Smooth muscle cell (in vitro differentiated cells): ENCODE results near the gene PRELID1. TPM values are rescaled to one million over a fixed set of nuclear protein-coding genes. Genes with fewer than 3 reads are reported as not detected.
"Not testable (repeated sequence)": the region's sequence is repeated elsewhere in the genome, so short reads cannot be mapped to it uniquely, and the experiment has no call there.

Experiments
- DNase-seq: peaks from one replicate; lab custom pipeline; 2025; ENCODE audit not compliant: unreplicated experiment; lab: John Stamatoyannopoulos, UW
- H2AFZ ChIP-seq: fragments of 200-600 bp; sonication (generic); 2 replicates; pipeline ENCODE4 v1.6.0; 2016; ENCODE audit warnings: antibody characterized with exemption, low read depth, mild to moderate bottlenecking
- H3F3A ChIP-seq: fragments of 200-600 bp; sonication (generic); 2 replicates; pipeline ENCODE4 v1.6.0; 2017; ENCODE audit warnings: antibody characterized with exemption, low read depth
- H3K27ac ChIP-seq: fragments of 200-600 bp; sonication (generic); 2 replicates; pipeline ENCODE4 v1.5.1; 2016; ENCODE audit warnings: low read depth, mild to moderate bottlenecking
- H3K27me3 ChIP-seq: fragments of 200-600 bp; sonication (generic); 2 replicates; pipeline ENCODE4 v1.6.1; 2016; ENCODE audit warnings: low read depth, mild to moderate bottlenecking
- H3K36me3 ChIP-seq: fragments of 200-600 bp; sonication (generic); 2 replicates; pipeline ENCODE4 v1.5.1; 2016; ENCODE audit warnings: low read depth
- H3K4me1 ChIP-seq: fragments of 200-600 bp; sonication (generic); 2 replicates; pipeline ENCODE4 v1.5.1; 2016; ENCODE audit warnings: low read depth
- H3K4me2 ChIP-seq: fragments of 200-600 bp; sonication (generic); 2 replicates; pipeline ENCODE4 v1.6.0; 2016; ENCODE audit warnings: mild to moderate bottlenecking
- H3K4me3 ChIP-seq: fragments of 200-600 bp; sonication (generic); 2 replicates; pipeline ENCODE4 v1.5.1; 2016; ENCODE audit warnings: mild to moderate bottlenecking
- H3K79me2 ChIP-seq: fragments of 200-600 bp; sonication (generic); 2 replicates; pipeline ENCODE4 v1.6.0; 2016; ENCODE audit warnings: low read depth, mild to moderate bottlenecking
- H3K9ac ChIP-seq: fragments of 200-600 bp; sonication (generic); 2 replicates; pipeline ENCODE4 v1.6.0; 2016; ENCODE audit warnings: low read depth
- H3K9me3 ChIP-seq: fragments of 200-600 bp; sonication (generic); replicated peaks from 2 replicates; pipeline ENCODE4 v1.5.1; 2016; ENCODE audit warnings: low read depth
- H4K20me1 ChIP-seq: fragments of 200-600 bp; sonication (generic); 2 replicates; pipeline ENCODE4 v1.6.0; 2016; ENCODE audit warnings: low read depth
- CTCF ChIP-seq: fragments of 200-600 bp; sonication (generic); IDR thresholded peaks from 2 replicates; pipeline ENCODE4 v1.5.1; 2017; ENCODE audit warnings: borderline replicate concordance, mild to moderate bottlenecking, antibody characterized with exemption; ENCODE audit not compliant: insufficient read depth, poor library complexity, severe bottlenecking
- WGBS: methylation state at CpG from one replicate; pipeline ENCODE4 v1.1.7; 2016; ENCODE audit warnings: low lambda C conversion rate; 5-methylcytosine and 5-hydroxymethylcytosine counted together
- polyA plus RNA-seq: library from polyadenylated mRNA; unstranded; fragments of >200 nt; fragmentation: Nextera tagmentation; extraction: Ambion mirVana; gene quantifications from 2 replicates; pipeline ENCODE4 v1.2.1, GENCODE V29; 2016
- total RNA-seq: library from RNA; depleted of rRNA; stranded (reverse); fragments of >200 nt; gene quantifications from 2 replicates; pipeline ENCODE4 v1.2.3, GENCODE V29; 2014

Gene PRELID1
- total and polyA plus RNA-seq, 2 experiments from 2014 or later: 197 to 268 TPM

GRCh38 chr5:177338251-177339106 lies 34.9 kb downstream of the PRELID1 start:
- no peak overlapping the region for H3K4me2 ChIP-seq
- no peak for DNase-seq
- H3F3A ChIP-seq: no peaks in the 10 kb centered on the region
- 95% methylated on average over 21 of the region's 22 CpGs for WGBS
- H3K36me3 ChIP-seq: no peaks in the 10 kb centered on the region
- H3K27me3 ChIP-seq: no peaks in the 10 kb centered on the region
- H3K9ac ChIP-seq: no peak overlapping the region
- no peaks in the 10 kb centered on the region for H3K4me1 ChIP-seq
- H3K4me3 ChIP-seq: no peak overlapping the region
- peaks cover 34% of the 10 kb centered on the region for H3K79me2 ChIP-seq
- H3K27ac ChIP-seq: no peak overlapping the region
- H2AFZ ChIP-seq: no peak overlapping the region
- H4K20me1 ChIP-seq: peaks cover 48% of the 10 kb centered on the region
- no peaks in the 10 kb centered on the region for H3K9me3 ChIP-seq
- no peak for TF ChIP-seq CTCF

GRCh38 chr5:177339107-177339638 lies 35.6 kb downstream of the PRELID1 start:
- no peak overlapping the region for H3K9ac ChIP-seq
- 86% methylated on average over 11 of the region's 11 CpGs for WGBS

DNA sequence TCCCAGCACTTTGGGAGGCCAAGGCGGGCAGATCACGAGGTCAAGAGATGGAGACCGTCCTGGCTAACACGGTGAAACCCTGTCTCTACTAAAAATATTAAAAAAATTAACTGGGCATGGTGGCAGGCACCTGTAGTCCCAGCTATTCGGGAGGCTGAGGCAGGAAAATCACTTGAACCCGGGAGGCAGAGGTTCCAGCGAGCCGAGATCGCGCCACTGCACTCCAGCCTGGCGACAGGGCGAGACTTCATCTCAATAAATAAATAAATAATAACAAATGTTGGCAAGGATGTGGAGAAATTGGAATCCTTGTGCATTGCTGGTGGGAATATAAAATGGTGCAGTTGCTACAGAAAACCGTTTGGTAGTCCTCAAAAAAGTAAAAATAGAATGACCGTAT lies 39.4 kb downstream of the PRELID1 start:
- H3F3A ChIP-seq, H3K9me3 ChIP-seq, H3K9ac ChIP-seq, H2AFZ ChIP-seq, DNase-seq, H3K27me3 ChIP-seq, H3K4me3 ChIP-seq, H3K27ac ChIP-seq, H3K4me1 ChIP-seq, H3K36me3 ChIP-seq, H3K4me2 ChIP-seq: not testable (repeated sequence)
- 96% methylated on average over 14 of the region's 14 CpGs for WGBS
- peaks cover 78% of the 10 kb centered on the region for H3K79me2 ChIP-seq
- peaks cover 82% of the 10 kb centered on the region for H4K20me1 ChIP-seq

More at GRCh38 chr5:177339107-177339638, 35.6 kb downstream of the PRELID1 start:
- no peaks in the 10 kb centered on the region for H3K9me3 ChIP-seq
- H3K36me3 ChIP-seq: no peaks in the 10 kb centered on the region
- no peaks in the 10 kb centered on the region for H3K4me1 ChIP-seq
- no peak overlapping the region for H2AFZ ChIP-seq
- no peaks in the 10 kb centered on the region for H3F3A ChIP-seq
- H3K4me3 ChIP-seq: no peak overlapping the region
- peaks cover 40% of the 10 kb centered on the region for H3K79me2 ChIP-seq
- H4K20me1 ChIP-seq: peaks cover 53% of the 10 kb centered on the region
- no peaks in the 10 kb centered on the region for H3K27me3 ChIP-seq
- no peak overlapping the region for H3K27ac ChIP-seq
- no peak for DNase-seq
- H3K4me2 ChIP-seq: no peak overlapping the region
- no peak for TF ChIP-seq CTCF

DNA sequence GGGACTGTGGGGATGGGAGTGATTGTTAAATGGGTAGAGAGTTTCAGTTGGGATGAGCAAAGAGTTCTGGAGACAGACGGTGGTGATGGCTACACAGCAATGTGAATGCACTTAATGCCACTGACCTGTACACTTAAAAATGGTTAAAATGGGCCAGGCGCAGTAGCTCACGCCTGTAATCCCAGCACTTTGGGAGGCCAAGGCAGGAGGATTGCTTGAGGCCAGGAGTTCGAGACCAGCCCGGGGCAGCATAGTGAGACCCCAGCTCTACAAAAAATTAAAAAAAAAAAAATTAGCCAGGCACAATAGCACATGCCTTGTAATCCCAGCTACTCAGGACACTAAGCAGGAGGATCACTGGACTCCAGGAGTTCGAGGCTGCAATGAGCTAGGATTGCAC lies 40.2 kb downstream of the PRELID1 start:
- H3K9ac ChIP-seq: no peak overlapping the region
- no peaks in the 10 kb centered on the region for H3K9me3 ChIP-seq
- DNase-seq: no peak
- no peak overlapping the region for H3K27ac ChIP-seq
- no peak overlapping the region for H2AFZ ChIP-seq
- peaks cover 77% of the 10 kb centered on the region for H4K20me1 ChIP-seq
- no peaks in the 10 kb centered on the region for H3K27me3 ChIP-seq
- H3K36me3 ChIP-seq: no peaks in the 10 kb centered on the region
- H3K4me3 ChIP-seq: no peak overlapping the region
- no peaks in the 10 kb centered on the region for H3F3A ChIP-seq
- no peaks in the 10 kb centered on the region for H3K4me1 ChIP-seq
- TF ChIP-seq CTCF: no peak
- no peak overlapping the region for H3K4me2 ChIP-seq
- H3K79me2 ChIP-seq: peaks cover 85% of the 10 kb centered on the region
- WGBS: 100% methylated on average over 6 of the region's 6 CpGs
